HL-60 (cell line): ENCODE results near the gene NSFL1C.

Experiments used
- DNase-seq, 2 experiments: peaks; one replicate each; pipeline ENCODE4 v3.0.0-alpha.2; 2010 to 2020; ENCODE audit warnings: low read depth in 1 of 2, low spot score in 1 of 2
- H3K27ac ChIP-seq: fragments of 250-450 bp; sonication (Bioruptor Pico); replicated peaks from 2 replicates; pipeline ENCODE4 v1.5.1; 2020; ENCODE audit warnings: mild to moderate bottlenecking, moderate library complexity
- H3K27me3 ChIP-seq: fragments of 250-450 bp; sonication (Bioruptor Pico); 2 replicates; pipeline ENCODE4 v1.5.1; 2021; ENCODE audit warnings: mild to moderate bottlenecking, moderate library complexity; ENCODE audit not compliant: insufficient read depth, poor library complexity, severe bottlenecking
- H3K4me3 ChIP-seq: replicated peaks from 2 replicates; pipeline ENCODE4 v1.5.1; 2011; ENCODE audit warnings: mild to moderate bottlenecking, control low read depth, low read length; ENCODE audit not compliant: insufficient read depth
- CTCF ChIP-seq: IDR thresholded peaks from one replicate; pipeline ENCODE4 v1.5.1; 2011; ENCODE audit warnings: low read length, control low read depth, inconsistent platforms; ENCODE audit not compliant: insufficient read depth
- GABPA ChIP-seq: IDR thresholded peaks from 2 replicates; pipeline ENCODE4 v1.6.1; 2012; ENCODE audit warnings: low read depth
- POLR2AphosphoS5 ChIP-seq: IDR thresholded peaks from 2 replicates; pipeline ENCODE4 v1.6.1; 2012; ENCODE audit warnings: low read depth
- REST ChIP-seq: IDR thresholded peaks from 2 replicates; pipeline ENCODE4 v1.6.1; 2012; ENCODE audit warnings: low read depth; ENCODE audit not compliant: insufficient replicate concordance
- SPI1 ChIP-seq: IDR thresholded peaks from 2 replicates; pipeline ENCODE4 v1.6.1; 2012; ENCODE audit warnings: low read depth, mild to moderate bottlenecking, borderline replicate concordance

The NSFL1C gene

GRCh38 chr20:1430004-1430451 is 36.6 kb downstream of the NSFL1C start:
- H3K27ac ChIP-seq = no peak overlapping the region
- TF ChIP-seq GABPA = no peak
- TF ChIP-seq SPI1 = no peak
- TF ChIP-seq REST = no peak
- no peak for TF ChIP-seq CTCF
- TF ChIP-seq POLR2AphosphoS5 = no peak
- H3K27me3 ChIP-seq = no peaks in the 10 kb centered on the region
- no peak overlapping the region for H3K4me3 ChIP-seq
- no peak for DNase-seq

GRCh38 chr20:1429143-1429728 is 37.4 kb downstream of the NSFL1C start:
- Histone ChIP-seq H3K4me3 (no peak overlapping the region), H3K27ac (no peak overlapping the region), H3K27me3 (no peaks in the 10 kb centered on the region)
- no peak for DNase-seq
- TF ChIP-seq CTCF (no peak), REST (no peak), POLR2AphosphoS5 (no peak), SPI1 (no peak), GABPA (no peak)

GRCh38 chr20:1427457-1428054 is 39.1 kb downstream of the NSFL1C start:
- H3K4me3 ChIP-seq = no peak overlapping the region
- DNase-seq = no peak

More at GRCh38 chr20:1427457-1428054, 39.1 kb downstream of the NSFL1C start:
- Histone ChIP-seq H3K27me3 (no peaks in the 10 kb centered on the region), H3K27ac (no peak overlapping the region)
- TF ChIP-seq REST (no peak), SPI1 (no peak), POLR2AphosphoS5 (no peak), CTCF (no peak), GABPA (no peak)
